Right atrium auricular region (tissue), 2 donors: ENCODE measurements around the gene HELZ2. TPM values are rescaled to one million over a fixed set of nuclear protein-coding genes. Genes with fewer than 3 reads are reported as not detected.
"Not testable (repeated sequence)": the region's sequence is repeated elsewhere in the genome, so short reads cannot be mapped to it uniquely, and the experiment has no call there.

Source experiments
- DNase-seq: peaks from one replicate; pipeline ENCODE4 v3.0.0-alpha.2; 2019; ENCODE audit warnings: low spot score
- H3K27ac ChIP-seq, 2 donors: fragments of 200-600 bp; sonication (generic); 1 replicate in 1 of 2; 2 replicates in 1 of 2; pipeline ENCODE4 v1.5.1; 2016 to 2019
- H3K27me3 ChIP-seq, 2 donors: fragments of 200-600 bp; sonication (generic); one replicate each; pipeline versions ENCODE4 v1.5.1 to v1.6.0; 2017 to 2019
- H3K36me3 ChIP-seq: fragments of 200-600 bp; sonication (generic); one replicate; pipeline ENCODE4 v1.5.1; 2016
- H3K4me1 ChIP-seq, 2 donors: fragments of 200-600 bp; sonication (generic); one replicate each; pipeline versions ENCODE4 v1.5.1 to v1.6.0; 2017 to 2019
- H3K4me3 ChIP-seq, 2 donors: fragments of 200-600 bp; sonication (generic); 1 replicate in 1 of 2; 2 replicates in 1 of 2; pipeline ENCODE4 v1.5.1; 2017 to 2019; ENCODE audit warnings: mild to moderate bottlenecking in 1 of 2, moderate library complexity in 1 of 2
- H3K9me3 ChIP-seq, 2 donors: fragments of 200-600 bp; sonication (generic); one replicate each; pipeline ENCODE4 v1.5.1; 2019
- total RNA-seq, 2 donors: library from RNA; depleted of rRNA; stranded (reverse); fragments of >200 nt; gene quantifications; one replicate each; pipeline ENCODE4 v1.1.0, GENCODE V29; 2016
- TF ChIP-seq, protein P1 (sequence below), 2 donors: fragments of 200-600 bp; sonication (generic); IDR thresholded peaks; one replicate each; pipeline ENCODE4 v1.5.1; 2019; ENCODE audit warnings: antibody characterized with exemption in 2 of 2

The HELZ2 gene
- total RNA-seq, 2 donors from 2014 or later: 12.5 to 21.5 TPM

DNA sequence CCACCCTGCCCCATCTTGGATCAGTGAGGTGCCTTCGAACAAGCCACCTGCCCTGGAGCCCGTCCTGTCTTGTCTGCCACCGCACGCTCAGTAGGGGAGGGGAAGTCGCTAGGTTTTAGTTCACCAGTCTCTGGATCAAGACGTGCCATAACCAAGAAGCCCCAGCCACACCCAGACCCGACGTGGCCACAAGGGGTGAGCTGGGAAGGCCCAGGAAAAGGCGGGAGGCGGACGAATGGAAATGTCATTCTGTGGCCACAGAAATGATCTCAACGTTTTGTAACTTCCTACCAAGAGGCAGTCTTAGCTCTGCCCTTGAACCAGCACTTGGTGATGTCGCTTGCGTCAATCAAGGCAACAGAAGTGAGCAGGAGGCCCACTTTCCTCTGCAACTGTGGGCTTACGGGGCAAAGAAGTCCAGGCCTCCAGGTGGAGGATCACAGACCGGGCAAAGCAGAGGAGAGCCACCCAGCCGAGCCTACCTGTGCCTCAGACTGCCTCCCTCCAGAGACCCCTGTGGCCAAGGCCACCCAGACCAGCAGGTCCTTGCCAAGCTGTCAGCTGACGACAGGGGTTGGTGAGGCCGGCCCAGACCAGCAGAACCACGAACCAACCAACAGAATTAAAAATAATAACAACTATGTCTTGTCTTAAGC is 38.4 kb upstream of the HELZ2 start:
- peaks cover 0 to 5% of the 10 kb centered on the region in 2 donors for H3K4me1 ChIP-seq
- no peak overlapping the region for H3K4me3 ChIP-seq
- TF ChIP-seq, protein P1, sequence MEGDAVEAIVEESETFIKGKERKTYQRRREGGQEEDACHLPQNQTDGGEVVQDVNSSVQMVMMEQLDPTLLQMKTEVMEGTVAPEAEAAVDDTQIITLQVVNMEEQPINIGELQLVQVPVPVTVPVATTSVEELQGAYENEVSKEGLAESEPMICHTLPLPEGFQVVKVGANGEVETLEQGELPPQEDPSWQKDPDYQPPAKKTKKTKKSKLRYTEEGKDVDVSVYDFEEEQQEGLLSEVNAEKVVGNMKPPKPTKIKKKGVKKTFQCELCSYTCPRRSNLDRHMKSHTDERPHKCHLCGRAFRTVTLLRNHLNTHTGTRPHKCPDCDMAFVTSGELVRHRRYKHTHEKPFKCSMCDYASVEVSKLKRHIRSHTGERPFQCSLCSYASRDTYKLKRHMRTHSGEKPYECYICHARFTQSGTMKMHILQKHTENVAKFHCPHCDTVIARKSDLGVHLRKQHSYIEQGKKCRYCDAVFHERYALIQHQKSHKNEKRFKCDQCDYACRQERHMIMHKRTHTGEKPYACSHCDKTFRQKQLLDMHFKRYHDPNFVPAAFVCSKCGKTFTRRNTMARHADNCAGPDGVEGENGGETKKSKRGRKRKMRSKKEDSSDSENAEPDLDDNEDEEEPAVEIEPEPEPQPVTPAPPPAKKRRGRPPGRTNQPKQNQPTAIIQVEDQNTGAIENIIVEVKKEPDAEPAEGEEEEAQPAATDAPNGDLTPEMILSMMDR (IDR thresholded peaks at IDR 0.05): no peak
- no peak overlapping the region for H3K27ac ChIP-seq
- H3K9me3 ChIP-seq: no peaks in the 10 kb centered on the region
- H3K36me3 ChIP-seq: peaks cover 12% of the 10 kb centered on the region
- H3K27me3 ChIP-seq: no peaks in the 10 kb centered on the region
- DNase-seq: no peak

DNA sequence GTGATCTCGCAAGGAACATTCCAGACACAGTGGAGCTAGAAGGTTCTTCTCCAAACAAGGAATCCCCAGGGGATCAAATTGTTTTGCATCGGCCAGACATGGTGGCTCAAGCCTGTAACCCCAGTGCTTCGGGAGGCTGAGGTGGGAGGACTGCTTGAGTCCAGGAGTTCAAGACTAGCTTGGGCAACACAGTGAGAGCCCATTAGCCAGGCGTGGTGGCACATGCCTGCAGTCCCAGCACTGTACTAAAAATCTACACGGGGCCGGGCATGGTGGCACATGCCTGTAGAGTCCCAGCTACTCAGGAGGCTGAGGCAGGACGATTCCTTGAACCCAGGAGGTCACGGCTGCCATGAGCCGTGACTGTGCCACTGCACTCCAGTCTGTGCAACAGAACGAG is 37.6 kb upstream of the HELZ2 start:
- Histone ChIP-seq H3K27me3 (no peaks in the 10 kb centered on the region), H3K36me3 (peaks cover 4% of the 10 kb centered on the region), H3K4me1 (peaks cover 0 to 5% of the 10 kb centered on the region in 2 donors), H3K9me3 (no peaks in the 10 kb centered on the region), H3K4me3 (no peak overlapping the region), H3K27ac (no peak overlapping the region)
- DNase-seq: no peak
- TF ChIP-seq, protein P1 (IDR thresholded peaks at IDR 0.05): no peak

DNA sequence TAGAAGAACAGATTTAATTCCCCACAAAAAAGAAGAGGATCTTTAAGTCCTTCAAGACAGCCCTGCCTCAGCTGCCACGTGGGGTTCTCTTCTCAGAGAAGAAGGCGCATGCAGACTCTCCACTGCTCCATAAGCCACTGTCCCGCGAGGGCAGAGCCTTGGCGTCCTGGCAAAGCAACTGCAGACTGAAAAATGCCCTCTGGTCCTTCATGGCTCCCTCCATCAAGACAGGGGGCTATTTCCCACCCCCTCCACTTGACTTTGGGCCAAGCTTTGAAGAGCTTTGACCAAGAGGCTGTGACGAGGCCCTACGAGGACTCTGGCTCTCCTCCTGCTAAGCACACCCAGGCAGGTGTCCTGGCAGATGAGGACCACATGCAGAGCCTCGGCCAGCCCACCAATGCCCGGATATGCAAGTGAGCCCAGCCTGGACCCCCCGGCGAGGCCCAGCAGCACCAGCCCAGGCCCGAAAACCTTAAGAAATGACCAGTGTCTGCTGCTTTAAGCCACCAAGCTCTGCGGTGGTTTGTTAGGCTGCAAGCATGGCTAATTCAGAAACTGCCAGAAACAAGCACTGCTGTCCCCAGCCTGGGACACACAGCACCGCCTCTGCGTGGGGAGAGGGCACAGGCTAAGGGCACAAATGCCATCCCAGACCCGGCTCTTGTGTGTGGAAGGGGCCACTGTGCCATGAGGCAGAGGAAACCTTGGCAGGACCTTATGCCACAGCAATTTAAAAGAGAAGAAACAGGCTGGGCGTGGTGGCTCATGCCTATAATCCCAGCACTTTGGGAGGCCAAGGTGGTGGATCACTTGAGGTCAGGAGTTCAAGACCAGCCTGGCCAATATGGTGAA is 36.8 kb upstream of the HELZ2 start:
- TF ChIP-seq, protein P1 (IDR thresholded peaks at IDR 0.05): no peak
- no peak overlapping the region for H3K27ac ChIP-seq
- no peaks in the 10 kb centered on the region for H3K9me3 ChIP-seq
- no peaks in the 10 kb centered on the region for H3K27me3 ChIP-seq
- no peak for DNase-seq
- H3K4me3 ChIP-seq: no peak overlapping the region
- H3K36me3 ChIP-seq: no peaks in the 10 kb centered on the region
- H3K4me1 ChIP-seq: peaks cover 0 to 5% of the 10 kb centered on the region in 2 donors

DNA sequence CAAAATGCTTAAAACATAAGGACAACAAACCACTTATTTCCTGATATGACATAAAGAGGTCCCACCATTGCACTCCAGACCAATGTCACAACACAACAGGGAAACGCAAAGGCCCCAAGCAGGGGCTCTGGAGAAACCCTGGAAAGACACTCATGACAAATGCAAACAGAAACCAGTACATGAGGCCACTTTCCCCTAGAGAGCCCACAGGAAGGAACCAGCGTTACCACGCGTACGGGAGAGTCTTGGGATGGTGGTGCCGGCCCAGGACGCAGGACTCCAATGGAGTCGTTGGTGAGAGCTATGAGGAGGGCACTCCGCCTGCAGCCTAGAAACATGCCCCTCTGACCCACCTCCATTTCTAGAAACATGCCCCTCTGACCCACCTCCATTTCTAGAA is 32.6 kb upstream of the HELZ2 start:
- H3K9me3 ChIP-seq: no peaks in the 10 kb centered on the region
- H3K27me3 ChIP-seq: no peaks in the 10 kb centered on the region
- TF ChIP-seq, protein P1 (IDR thresholded peaks at IDR 0.05): no peak
- H3K36me3 ChIP-seq: peaks cover 13% of the 10 kb centered on the region
- H3K4me1 ChIP-seq: no peaks in the 10 kb centered on the region
- H3K4me3 ChIP-seq: no peak overlapping the region
- no peak overlapping the region for H3K27ac ChIP-seq
- DNase-seq: no peak

DNA sequence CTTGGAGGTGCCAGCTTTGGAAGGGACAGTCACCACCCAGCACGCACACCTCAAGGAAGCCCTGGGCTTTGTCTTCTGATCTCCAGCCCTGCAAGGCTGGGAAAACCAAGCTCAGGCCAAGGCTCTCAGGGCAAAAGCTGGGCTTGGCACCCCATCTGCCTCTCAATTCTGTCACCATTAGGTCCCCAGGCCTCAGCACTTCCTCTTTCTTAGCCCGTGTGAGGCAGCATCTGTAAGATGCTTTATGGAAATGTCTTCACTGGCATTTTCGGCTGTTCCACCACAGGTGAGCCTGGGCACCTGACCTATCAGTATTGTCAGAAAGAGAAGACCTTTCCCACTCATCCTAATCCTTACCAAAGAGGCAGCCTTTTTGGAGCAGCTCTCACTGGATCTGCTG is 28.3 kb upstream of the HELZ2 start:
- Histone ChIP-seq H3K9me3 (no peaks in the 10 kb centered on the region), H3K36me3 (peaks cover 41% of the 10 kb centered on the region), H3K27me3 (no peaks in the 10 kb centered on the region), H3K4me3 (no peak overlapping the region), H3K27ac (no peak overlapping the region), H3K4me1 (no peaks in the 10 kb centered on the region)
- TF ChIP-seq, protein P1 (IDR thresholded peaks at IDR 0.05): no peak
- no peak for DNase-seq

DNA sequence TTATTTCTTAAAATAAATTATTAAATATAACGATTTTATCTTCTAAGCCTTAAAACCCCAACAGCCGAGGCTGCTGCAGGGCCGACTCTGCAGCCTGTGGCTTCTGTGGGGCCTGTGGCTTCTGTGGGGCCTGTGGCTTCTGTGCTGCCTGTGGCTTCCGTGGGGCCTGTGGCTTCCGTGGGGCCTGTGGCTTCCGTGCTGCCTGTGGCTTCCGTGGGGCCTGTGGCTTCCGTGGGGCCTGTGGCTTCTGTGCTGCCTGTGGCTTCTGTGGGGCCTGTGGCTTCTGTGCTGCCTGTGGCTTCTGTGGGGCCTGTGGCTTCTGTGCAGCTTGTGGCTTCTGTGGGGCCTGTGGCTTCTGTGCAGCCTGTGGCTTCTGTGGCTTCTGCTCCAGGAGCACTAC is 27.6 kb upstream of the HELZ2 start:
- peaks cover 41% of the 10 kb centered on the region for H3K36me3 ChIP-seq
- DNase-seq, H3K27me3 ChIP-seq: not testable (repeated sequence)

More for the DNA sequence above, 27.6 kb upstream of the HELZ2 start:
- H3K9me3 ChIP-seq, H3K4me3 ChIP-seq, H3K27ac ChIP-seq, H3K4me1 ChIP-seq: not testable (repeated sequence)
